ENCODE measurements around the gene OR10G8.

The OR10G8 gene

GRCh38 chr11:124070915-124071622, 44.5 kb downstream of the OR10G8 start:
- Histone ChIP-seq H3K4me1 (ENCODE audit: insufficient read depth, insufficient read length) (no peaks in the 10 kb centered on the region), H3K9ac (ENCODE audit: insufficient read length, low read depth) (no peak overlapping the region), H3K36me3 (ENCODE audit: insufficient read depth, insufficient read length, low read length) (no peaks in the 10 kb centered on the region), H3K27me3 (ENCODE audit: insufficient read depth, insufficient read length) (no peaks in the 10 kb centered on the region), H3K4me3 (ENCODE audit: insufficient read length, low read depth) (no peak overlapping the region), H3K9me3 (ENCODE audit: insufficient read depth, low read length) (no peaks in the 10 kb centered on the region)
- peak; percentile 66 for DNase-seq (ENCODE audit: low read depth, low spot score)
- no peak for TF ChIP-seq ZNF274 (IDR thresholded peaks at IDR 0.05; ENCODE audit: low read depth, low read length)
- TF ChIP-seq SUZ12 (IDR thresholded peaks at IDR 0.05; ENCODE audit: extremely low read depth, insufficient read depth, insufficient read length), result no peak
- no peak for TF ChIP-seq YY1 (IDR thresholded peaks at IDR 0.05; ENCODE audit: insufficient read depth, insufficient read length)

- H3K4me1 ChIP-seq (ENCODE audit: insufficient read depth, insufficient read length), result no peaks in the 10 kb centered on the region
- H3K9ac ChIP-seq (ENCODE audit: insufficient read length, low read depth), result no peak overlapping the region
- no peaks in the 10 kb centered on the region for H3K27me3 ChIP-seq (ENCODE audit: insufficient read depth, insufficient read length)
- H3K4me3 ChIP-seq (ENCODE audit: insufficient read length, low read depth), result no peak overlapping the region
- no peak for DNase-seq (ENCODE audit: low read depth, low spot score)
- H3K9me3 ChIP-seq (ENCODE audit: insufficient read depth, low read length), result no peaks in the 10 kb centered on the region
- H3K36me3 ChIP-seq (ENCODE audit: insufficient read depth, insufficient read length, low read length), result no peaks in the 10 kb centered on the region
- no peak for TF ChIP-seq YY1 (IDR thresholded peaks at IDR 0.05; ENCODE audit: insufficient read depth, insufficient read length)
- no peak for TF ChIP-seq SUZ12 (IDR thresholded peaks at IDR 0.05; ENCODE audit: extremely low read depth, insufficient read depth, insufficient read length)
- TF ChIP-seq ZNF274 (IDR thresholded peaks at IDR 0.05; ENCODE audit: low read depth, low read length), result no peak
Observed at GRCh38 chr11:124071623-124071948, 45.0 kb downstream of the OR10G8 start.

- Histone ChIP-seq H3K9ac (ENCODE audit: insufficient read length, low read depth) (no peak overlapping the region), H3K36me3 (ENCODE audit: insufficient read depth, insufficient read length, low read length) (no peaks in the 10 kb centered on the region), H3K27me3 (ENCODE audit: insufficient read depth, insufficient read length) (no peaks in the 10 kb centered on the region), H3K4me1 (ENCODE audit: insufficient read depth, insufficient read length) (no peaks in the 10 kb centered on the region), H3K4me3 (ENCODE audit: insufficient read length, low read depth) (no peak overlapping the region), H3K9me3 (ENCODE audit: insufficient read depth, low read length) (no peaks in the 10 kb centered on the region)
- no peak for DNase-seq (ENCODE audit: low read depth, low spot score)
- TF ChIP-seq ZNF274 (IDR thresholded peaks at IDR 0.05; ENCODE audit: low read depth, low read length) (no peak), SUZ12 (IDR thresholded peaks at IDR 0.05; ENCODE audit: extremely low read depth, insufficient read depth, insufficient read length) (no peak), YY1 (IDR thresholded peaks at IDR 0.05; ENCODE audit: insufficient read depth, insufficient read length) (no peak)
Observed at GRCh38 chr11:124072147-124072546, 45.5 kb downstream of the OR10G8 start.

- no peaks in the 10 kb centered on the region for H3K9me3 ChIP-seq (ENCODE audit: insufficient read depth, low read length)
- H3K4me1 ChIP-seq (ENCODE audit: insufficient read depth, insufficient read length), result no peaks in the 10 kb centered on the region
- TF ChIP-seq ZNF274 (IDR thresholded peaks at IDR 0.05; ENCODE audit: low read depth, low read length), result no peak
- no peak for TF ChIP-seq YY1 (IDR thresholded peaks at IDR 0.05; ENCODE audit: insufficient read depth, insufficient read length)
- no peak for TF ChIP-seq SUZ12 (IDR thresholded peaks at IDR 0.05; ENCODE audit: extremely low read depth, insufficient read depth, insufficient read length)
- no peaks in the 10 kb centered on the region for H3K36me3 ChIP-seq (ENCODE audit: insufficient read depth, insufficient read length, low read length)
- H3K4me3 ChIP-seq (ENCODE audit: insufficient read length, low read depth), result no peak overlapping the region
- no peak overlapping the region for H3K9ac ChIP-seq (ENCODE audit: insufficient read length, low read depth)
- H3K27me3 ChIP-seq (ENCODE audit: insufficient read depth, insufficient read length), result no peaks in the 10 kb centered on the region
- DNase-seq (ENCODE audit: low read depth, low spot score), result no peak
Observed at GRCh38 chr11:124074554-124074953, 48.0 kb downstream of the OR10G8 start.

- TF ChIP-seq SUZ12 (IDR thresholded peaks at IDR 0.05; ENCODE audit: extremely low read depth, insufficient read depth, insufficient read length), result no peak
- TF ChIP-seq YY1 (IDR thresholded peaks at IDR 0.05; ENCODE audit: insufficient read depth, insufficient read length), result no peak
- DNase-seq (ENCODE audit: low read depth, low spot score), result no peak
- Histone ChIP-seq H3K9me3 (ENCODE audit: insufficient read depth, low read length) (no peaks in the 10 kb centered on the region), H3K4me1 (ENCODE audit: insufficient read depth, insufficient read length) (no peaks in the 10 kb centered on the region), H3K27me3 (ENCODE audit: insufficient read depth, insufficient read length) (no peaks in the 10 kb centered on the region), H3K36me3 (ENCODE audit: insufficient read depth, insufficient read length, low read length) (no peaks in the 10 kb centered on the region), H3K4me3 (ENCODE audit: insufficient read length, low read depth) (no peak overlapping the region), H3K9ac (ENCODE audit: insufficient read length, low read depth) (no peak overlapping the region)
Observed at GRCh38 chr11:124075492-124075840, 48.9 kb downstream of the OR10G8 start.

GRCh38 chr11:124075841-124076651, 49.4 kb downstream of the OR10G8 start:
- no peak for DNase-seq (ENCODE audit: low read depth, low spot score)
- no peak overlapping the region for H3K9ac ChIP-seq (ENCODE audit: insufficient read length, low read depth)
- no peaks in the 10 kb centered on the region for H3K36me3 ChIP-seq (ENCODE audit: insufficient read depth, insufficient read length, low read length)
- no peaks in the 10 kb centered on the region for H3K27me3 ChIP-seq (ENCODE audit: insufficient read depth, insufficient read length)
- no peak for TF ChIP-seq ZNF274 (IDR thresholded peaks at IDR 0.05; ENCODE audit: low read depth, low read length)
- TF ChIP-seq YY1 (IDR thresholded peaks at IDR 0.05; ENCODE audit: insufficient read depth, insufficient read length), result no peak
- no peak for TF ChIP-seq SUZ12 (IDR thresholded peaks at IDR 0.05; ENCODE audit: extremely low read depth, insufficient read depth, insufficient read length)
- H3K4me1 ChIP-seq (ENCODE audit: insufficient read depth, insufficient read length), result no peaks in the 10 kb centered on the region
- no peak overlapping the region for H3K4me3 ChIP-seq (ENCODE audit: insufficient read length, low read depth)
- H3K9me3 ChIP-seq (ENCODE audit: insufficient read depth, low read length), result no peaks in the 10 kb centered on the region

- no peaks in the 10 kb centered on the region for H3K27me3 ChIP-seq (ENCODE audit: insufficient read depth, insufficient read length)
- no peak for DNase-seq (ENCODE audit: low read depth, low spot score)
- no peak overlapping the region for H3K9ac ChIP-seq (ENCODE audit: insufficient read length, low read depth)
- H3K9me3 ChIP-seq (ENCODE audit: insufficient read depth, low read length), result no peaks in the 10 kb centered on the region
- no peaks in the 10 kb centered on the region for H3K4me1 ChIP-seq (ENCODE audit: insufficient read depth, insufficient read length)
- no peaks in the 10 kb centered on the region for H3K36me3 ChIP-seq (ENCODE audit: insufficient read depth, insufficient read length, low read length)
- H3K4me3 ChIP-seq (ENCODE audit: insufficient read length, low read depth), result no peak overlapping the region
- no peak for TF ChIP-seq YY1 (IDR thresholded peaks at IDR 0.05; ENCODE audit: insufficient read depth, insufficient read length)
- TF ChIP-seq SUZ12 (IDR thresholded peaks at IDR 0.05; ENCODE audit: extremely low read depth, insufficient read depth, insufficient read length), result no peak
- no peak for TF ChIP-seq ZNF274 (IDR thresholded peaks at IDR 0.05; ENCODE audit: low read depth, low read length)
Observed at GRCh38 chr11:124077266-124077665, 50.7 kb downstream of the OR10G8 start.
